Breast epithelium (tissue), 4 donors: Measurements from ENCODE around the gene SVBP. TPM values are rescaled to one million over a fixed set of nuclear protein-coding genes. Genes with fewer than 3 reads are reported as not detected.
A peak's percentile ranks its signal among the peaks of the same experiment; 100 is the strongest.

Experiments used
- DNase-seq, 2 donors: peaks; one replicate each; pipeline ENCODE4 v3.0.0-alpha.2; 2019; ENCODE audit warnings: low spot score in 2 of 2
- H3K27ac ChIP-seq, 2 donors: fragments of 200-600 bp; sonication (generic) in 1 of 2; one replicate each; pipeline ENCODE4 v1.5.1; 2016 to 2019; ENCODE audit warnings: mild to moderate bottlenecking in 1 of 2
- H3K27me3 ChIP-seq, 2 donors: fragments of 200-600 bp; sonication (generic) in 1 of 2; one replicate each; pipeline versions ENCODE4 v1.5.1 to v1.6.0; 2017 to 2019; ENCODE audit warnings: control low read depth in 1 of 2, mild to moderate bottlenecking in 1 of 2
- H3K36me3 ChIP-seq: fragments of 200-600 bp; one replicate; pipeline ENCODE4 v1.5.1; 2019
- H3K4me1 ChIP-seq, 2 donors: fragments of 200-600 bp; sonication (generic); one replicate each; pipeline ENCODE4 v1.5.1; 2016 to 2019; ENCODE audit warnings: control low read depth in 1 of 2
- H3K4me3 ChIP-seq, 3 donors: fragments of 200-600 bp; sonication (generic); 1 replicate in 2 of 3; 2 replicates in 1 of 3; pipeline ENCODE4 v1.5.1; 2016 to 2019; ENCODE audit warnings: mild to moderate bottlenecking in 3 of 3, moderate library complexity in 2 of 3
- H3K9me3 ChIP-seq, 2 donors: fragments of 200-600 bp; sonication (generic) in 1 of 2; one replicate each; pipeline ENCODE4 v1.5.1; 2016 to 2019; ENCODE audit warnings: control low read depth in 1 of 2
- CTCF ChIP-seq, 3 donors: fragments of 450-650 bp; IDR thresholded peaks; one replicate each; pipeline ENCODE4 v1.5.1; 2016 to 2017; ENCODE audit warnings: antibody characterized with exemption in 3 of 3, mild to moderate bottlenecking in 3 of 3, moderate library complexity in 3 of 3
- POLR2A ChIP-seq: fragments of 450-650 bp; IDR thresholded peaks from one replicate; pipeline ENCODE4 v1.6.1; 2016; ENCODE audit warnings: antibody characterized with exemption, mild to moderate bottlenecking, moderate library complexity
- POLR2AphosphoS5 ChIP-seq, 3 donors: sonication (generic); formaldehyde crosslinking; IDR thresholded peaks; one replicate each; pipeline ENCODE4 v1.6.1; 2017; ENCODE audit warnings: antibody characterized with exemption in 3 of 3
- intact Hi-C: fragments of 100-400 bp; cut with DNase I; formaldehyde crosslinking; loops from one replicate; pipeline ENCODE4 v1.15.1; 2023; ENCODE audit warnings: low total_unique reads
- total RNA-seq, 3 donors: library from RNA; depleted of rRNA; stranded (reverse); fragments of >200 nt; gene quantifications; one replicate each; pipeline ENCODE4 v1.1.0, GENCODE V29; 2016

Gene SVBP
- total RNA-seq, 3 donors from 2014 or later: 21.7 to 31.5 (median 25.9) TPM

GRCh38 chr1:42797414-42797813, 19.8 kb downstream of the SVBP start:
- DNase-seq: no peak
- H3K4me3 ChIP-seq: no peak overlapping the region
- TF ChIP-seq POLR2A (no peak), POLR2AphosphoS5 (IDR thresholded peaks at IDR 0.05) (no peak), CTCF (IDR thresholded peaks at IDR 0.05) (no peak)
- H3K27ac ChIP-seq: no peak overlapping the region
- intact Hi-C loops: no loop called here
- H3K27me3 ChIP-seq: no peaks in the 10 kb centered on the region
- no peaks in the 10 kb centered on the region for H3K4me1 ChIP-seq
- no peaks in the 10 kb centered on the region for H3K9me3 ChIP-seq
- H3K36me3 ChIP-seq: no peaks in the 10 kb centered on the region

- no peak overlapping the region for H3K4me3 ChIP-seq
- H3K27me3 ChIP-seq: no peaks in the 10 kb centered on the region
- TF ChIP-seq POLR2AphosphoS5 (IDR thresholded peaks at IDR 0.05) (no peak), POLR2A (no peak), CTCF (IDR thresholded peaks at IDR 0.05) (no peak)
- intact Hi-C loops: no loop called here
- H3K4me1 ChIP-seq: no peaks in the 10 kb centered on the region
- DNase-seq: no peak
- H3K36me3 ChIP-seq: no peaks in the 10 kb centered on the region
- H3K27ac ChIP-seq: peak overlapping the region in 1 of 2 donors; percentile 30
- no peaks in the 10 kb centered on the region for H3K9me3 ChIP-seq
Measured at GRCh38 chr1:42793824-42794223, 23.4 kb downstream of the SVBP start.

DNA sequence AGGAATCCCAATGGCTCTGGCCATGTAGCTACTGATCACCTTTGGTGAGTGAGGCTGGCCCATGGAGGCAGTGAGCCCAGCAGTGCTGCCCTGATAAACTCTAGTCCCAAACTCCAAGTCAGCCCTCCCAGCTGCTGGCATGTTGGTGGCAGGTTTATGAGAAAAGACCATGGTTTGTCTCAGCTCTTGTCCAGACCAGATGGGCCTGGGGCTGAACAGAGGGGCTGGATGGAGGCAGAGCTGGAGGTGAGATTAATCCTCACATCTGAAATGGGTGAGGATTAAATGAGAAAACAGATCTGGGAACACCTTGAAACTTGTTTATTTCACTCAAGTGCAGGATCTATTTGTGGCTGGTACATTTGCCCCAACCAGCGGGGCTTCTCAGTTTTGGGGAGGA, 29.2 kb downstream of the SVBP start:
- no peaks in the 10 kb centered on the region for H3K27me3 ChIP-seq
- no peak for DNase-seq
- no peaks in the 10 kb centered on the region for H3K36me3 ChIP-seq
- no peaks in the 10 kb centered on the region for H3K9me3 ChIP-seq
- H3K27ac ChIP-seq: no peak overlapping the region
- intact Hi-C loops: loop anchor here (5.0 kb wide), 1 partner anchor 1874 kb away; no protein-coding TSS in a partner anchor
- TF ChIP-seq CTCF (IDR thresholded peaks at IDR 0.05) (no peak), POLR2A (no peak), POLR2AphosphoS5 (IDR thresholded peaks at IDR 0.05) (no peak)
- no peaks in the 10 kb centered on the region for H3K4me1 ChIP-seq
- no peak overlapping the region for H3K4me3 ChIP-seq

DNA sequence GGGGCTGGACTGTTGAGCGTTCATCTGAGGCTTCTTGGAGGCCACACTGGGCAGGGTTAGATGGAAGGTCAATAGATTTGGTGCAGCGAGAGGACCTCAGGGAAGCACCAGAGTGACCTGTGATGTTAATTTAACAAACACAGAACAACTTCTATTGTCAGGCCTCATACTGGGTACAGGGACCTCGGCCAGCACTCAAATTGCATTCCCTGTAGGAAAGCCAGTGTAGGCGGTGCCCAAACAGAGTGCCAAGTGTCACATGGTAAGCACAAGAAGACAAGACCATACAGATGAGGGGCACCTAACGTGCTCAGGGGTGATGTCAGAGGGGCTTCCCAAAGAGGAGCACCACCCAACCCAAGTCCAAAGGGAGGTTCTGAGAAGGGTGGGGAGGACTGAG, 31.1 kb downstream of the SVBP start:
- no peaks in the 10 kb centered on the region for H3K4me1 ChIP-seq
- no peaks in the 10 kb centered on the region for H3K9me3 ChIP-seq
- no peak overlapping the region for H3K27ac ChIP-seq
- no peak overlapping the region for H3K4me3 ChIP-seq
- intact Hi-C loops: loop anchor here (5.0 kb wide), 1 partner anchor 1876 kb away; no protein-coding TSS in a partner anchor
- no peaks in the 10 kb centered on the region for H3K36me3 ChIP-seq
- TF ChIP-seq POLR2AphosphoS5 (IDR thresholded peaks at IDR 0.05) (no peak), POLR2A (no peak), CTCF (IDR thresholded peaks at IDR 0.05) (no peak)
- H3K27me3 ChIP-seq: no peaks in the 10 kb centered on the region
- DNase-seq: no peak

GRCh38 chr1:42784946-42785693, 32.1 kb downstream of the SVBP start, which contains the start of gene TMEM269:
Gene TMEM269 (plus strand): TSS chr1:42784991. CDS start chr1:42789894, 4,903 bp downstream.
- intact Hi-C loops: loop anchor here (5.0 kb wide), 1 partner anchor 1877 kb away; no protein-coding TSS in a partner anchor
- DNase-seq: no peak

More at GRCh38 chr1:42784946-42785693, 32.1 kb downstream of the SVBP start, which contains the start of gene TMEM269:
- no peak within 1 kb of the TSS for H3K27ac ChIP-seq
- H3K9me3 ChIP-seq: no peaks in the 10 kb centered on the region
- no peaks in the 10 kb centered on the region for H3K36me3 ChIP-seq
- no peaks in the 10 kb centered on the region for H3K27me3 ChIP-seq
- H3K4me1 ChIP-seq: no peaks in the 10 kb centered on the region
- TF ChIP-seq POLR2AphosphoS5 (IDR thresholded peaks at IDR 0.05): no peak
- TF ChIP-seq POLR2A: no peak
- TF ChIP-seq CTCF (IDR thresholded peaks at IDR 0.05): no peak
- peak within 1 kb of the TSS; percentile 36 to 74 (median 52) for H3K4me3 ChIP-seq
